Smooth muscle cell (in vitro differentiated cells): ENCODE results near the gene RAD50. TPM values are rescaled to one million over a fixed set of nuclear protein-coding genes. Genes with fewer than 3 reads are reported as not detected.
"Not testable (repeated sequence)": the region's sequence is repeated elsewhere in the genome, so short reads cannot be mapped to it uniquely, and the experiment has no call there.

Source experiments
- DNase-seq: peaks from one replicate; lab custom pipeline; 2025; ENCODE audit not compliant: unreplicated experiment; lab: John Stamatoyannopoulos, UW
- H2AFZ ChIP-seq: fragments of 200-600 bp; sonication (generic); 2 replicates; pipeline ENCODE4 v1.6.0; 2016; ENCODE audit warnings: antibody characterized with exemption, low read depth, mild to moderate bottlenecking
- H3F3A ChIP-seq: fragments of 200-600 bp; sonication (generic); 2 replicates; pipeline ENCODE4 v1.6.0; 2017; ENCODE audit warnings: antibody characterized with exemption, low read depth
- H3K27ac ChIP-seq: fragments of 200-600 bp; sonication (generic); 2 replicates; pipeline ENCODE4 v1.5.1; 2016; ENCODE audit warnings: low read depth, mild to moderate bottlenecking
- H3K27me3 ChIP-seq: fragments of 200-600 bp; sonication (generic); 2 replicates; pipeline ENCODE4 v1.6.1; 2016; ENCODE audit warnings: low read depth, mild to moderate bottlenecking
- H3K36me3 ChIP-seq: fragments of 200-600 bp; sonication (generic); 2 replicates; pipeline ENCODE4 v1.5.1; 2016; ENCODE audit warnings: low read depth
- H3K4me1 ChIP-seq: fragments of 200-600 bp; sonication (generic); 2 replicates; pipeline ENCODE4 v1.5.1; 2016; ENCODE audit warnings: low read depth
- H3K4me2 ChIP-seq: fragments of 200-600 bp; sonication (generic); 2 replicates; pipeline ENCODE4 v1.6.0; 2016; ENCODE audit warnings: mild to moderate bottlenecking
- H3K4me3 ChIP-seq: fragments of 200-600 bp; sonication (generic); 2 replicates; pipeline ENCODE4 v1.5.1; 2016; ENCODE audit warnings: mild to moderate bottlenecking
- H3K79me2 ChIP-seq: fragments of 200-600 bp; sonication (generic); 2 replicates; pipeline ENCODE4 v1.6.0; 2016; ENCODE audit warnings: low read depth, mild to moderate bottlenecking
- H3K9ac ChIP-seq: fragments of 200-600 bp; sonication (generic); 2 replicates; pipeline ENCODE4 v1.6.0; 2016; ENCODE audit warnings: low read depth
- H3K9me3 ChIP-seq: fragments of 200-600 bp; sonication (generic); replicated peaks from 2 replicates; pipeline ENCODE4 v1.5.1; 2016; ENCODE audit warnings: low read depth
- H4K20me1 ChIP-seq: fragments of 200-600 bp; sonication (generic); 2 replicates; pipeline ENCODE4 v1.6.0; 2016; ENCODE audit warnings: low read depth
- CTCF ChIP-seq: fragments of 200-600 bp; sonication (generic); IDR thresholded peaks from 2 replicates; pipeline ENCODE4 v1.5.1; 2017; ENCODE audit warnings: borderline replicate concordance, mild to moderate bottlenecking, antibody characterized with exemption; ENCODE audit not compliant: insufficient read depth, poor library complexity, severe bottlenecking
- WGBS: methylation state at CpG from one replicate; pipeline ENCODE4 v1.1.7; 2016; ENCODE audit warnings: low lambda C conversion rate; 5-methylcytosine and 5-hydroxymethylcytosine counted together
- polyA plus RNA-seq: library from polyadenylated mRNA; unstranded; fragments of >200 nt; fragmentation: Nextera tagmentation; extraction: Ambion mirVana; gene quantifications from 2 replicates; pipeline ENCODE4 v1.2.1, GENCODE V29; 2016
- total RNA-seq: library from RNA; depleted of rRNA; stranded (reverse); fragments of >200 nt; gene quantifications from 2 replicates; pipeline ENCODE4 v1.2.3, GENCODE V29; 2014

The RAD50 gene
- total and polyA plus RNA-seq, 2 experiments from 2014 or later, result 19.9 to 28.8 TPM

GRCh38 chr5:132627470-132627869 is 70.7 kb downstream of the RAD50 start:
- no peak for TF ChIP-seq CTCF
- Histone ChIP-seq H3K4me3 (no peak overlapping the region), H3K36me3 (no peaks in the 10 kb centered on the region), H2AFZ (no peak overlapping the region), H3K27ac (no peak overlapping the region), H4K20me1 (no peaks in the 10 kb centered on the region), H3K79me2 (no peaks in the 10 kb centered on the region), H3K9me3 (no peaks in the 10 kb centered on the region), H3K4me2 (no peak overlapping the region), H3F3A (no peaks in the 10 kb centered on the region), H3K4me1 (no peaks in the 10 kb centered on the region), H3K9ac (no peak overlapping the region), H3K27me3 (no peaks in the 10 kb centered on the region)
- DNase-seq, result no peak
- WGBS, result 90% methylated on average over 2 of the region's 2 CpGs

- no peak overlapping the region for H2AFZ ChIP-seq
- H3K27ac ChIP-seq, result no peak overlapping the region
- no peaks in the 10 kb centered on the region for H3K9me3 ChIP-seq
- H3K4me3 ChIP-seq, result no peak overlapping the region
- H3F3A ChIP-seq, result no peaks in the 10 kb centered on the region
- WGBS, result 93% methylated on average over 2 of the region's 2 CpGs
- DNase-seq, result no peak
- H3K79me2 ChIP-seq, result no peaks in the 10 kb centered on the region
- no peaks in the 10 kb centered on the region for H3K27me3 ChIP-seq
- H4K20me1 ChIP-seq, result no peaks in the 10 kb centered on the region
- H3K4me2 ChIP-seq, result no peak overlapping the region
- no peak for TF ChIP-seq CTCF
- no peak overlapping the region for H3K9ac ChIP-seq
- no peaks in the 10 kb centered on the region for H3K36me3 ChIP-seq
- no peaks in the 10 kb centered on the region for H3K4me1 ChIP-seq
Measured at GRCh38 chr5:132628814-132629213, 72.0 kb downstream of the RAD50 start.

GRCh38 chr5:132629230-132629944 is 72.6 kb downstream of the RAD50 start:
- H3K27me3 ChIP-seq, result no peaks in the 10 kb centered on the region
- H4K20me1 ChIP-seq, result no peaks in the 10 kb centered on the region
- no peak for DNase-seq
- H3F3A ChIP-seq, result no peaks in the 10 kb centered on the region
- no peaks in the 10 kb centered on the region for H3K79me2 ChIP-seq
- no peak overlapping the region for H2AFZ ChIP-seq
- no peaks in the 10 kb centered on the region for H3K4me1 ChIP-seq
- no peaks in the 10 kb centered on the region for H3K36me3 ChIP-seq
- no peak overlapping the region for H3K4me3 ChIP-seq
- no peak for TF ChIP-seq CTCF
- H3K9me3 ChIP-seq, result no peaks in the 10 kb centered on the region
- no peak overlapping the region for H3K9ac ChIP-seq
- no peak overlapping the region for H3K4me2 ChIP-seq
- 94% methylated on average over 5 of the region's 5 CpGs for WGBS
- H3K27ac ChIP-seq, result no peak overlapping the region

GRCh38 chr5:132633587-132633986 is 76.8 kb downstream of the RAD50 start:
- 96% methylated on average over 4 of the region's 4 CpGs for WGBS
- not testable (repeated sequence) for H3K4me3 ChIP-seq

More at GRCh38 chr5:132633587-132633986, 76.8 kb downstream of the RAD50 start:
- H3K27ac ChIP-seq, H3K4me1 ChIP-seq, H4K20me1 ChIP-seq, H3F3A ChIP-seq, DNase-seq, H2AFZ ChIP-seq, H3K9me3 ChIP-seq, H3K79me2 ChIP-seq, H3K36me3 ChIP-seq, H3K4me2 ChIP-seq, H3K9ac ChIP-seq, H3K27me3 ChIP-seq: not testable (repeated sequence)
